ENCODE data around the gene FGD5.

The FGD5 gene

GRCh38 chr3:14818804-14819500 lies at the start of gene FGD5:
FGD5 (plus strand) TSS chr3:14818962; CDS start chr3:14819072, 110 bp downstream.
- no peak for DNase-seq

GRCh38 chr3:14769544-14770325 lies 49.0 kb upstream of the FGD5 start:
- DNase-seq, result no peak

GRCh38 chr3:14770591-14770990 lies 48.2 kb upstream of the FGD5 start:
- DNase-seq, result no peak

- no peak for DNase-seq
Observed at GRCh38 chr3:14771593-14772497, 46.9 kb upstream of the FGD5 start.

GRCh38 chr3:14772533-14773138 lies 46.1 kb upstream of the FGD5 start:
- DNase-seq, result no peak

GRCh38 chr3:14773281-14773680 lies 45.5 kb upstream of the FGD5 start:
- DNase-seq, result no peak

GRCh38 chr3:14773691-14774128 lies 45.1 kb upstream of the FGD5 start:
- no peak for DNase-seq

GRCh38 chr3:14774431-14774830 lies 44.3 kb upstream of the FGD5 start:
- DNase-seq, result no peak

- DNase-seq, result no peak
Observed at GRCh38 chr3:14775011-14775410, 43.8 kb upstream of the FGD5 start.

- DNase-seq, result no peak
Observed at GRCh38 chr3:14775563-14775962, 43.2 kb upstream of the FGD5 start.

GRCh38 chr3:14779069-14779685 lies 39.6 kb upstream of the FGD5 start:
- DNase-seq, result no peak

- peak; percentile 19 for DNase-seq
Observed at GRCh38 chr3:14780927-14781507, 37.7 kb upstream of the FGD5 start.

- no peak for DNase-seq
Observed at GRCh38 chr3:14783480-14784086, 35.2 kb upstream of the FGD5 start.

- peak; percentile 14 for DNase-seq
Observed at GRCh38 chr3:14784087-14784681, 34.6 kb upstream of the FGD5 start.

GRCh38 chr3:14785207-14786155 lies 33.3 kb upstream of the FGD5 start:
- no peak for DNase-seq

GRCh38 chr3:14786369-14786768 lies 32.4 kb upstream of the FGD5 start:
- no peak for DNase-seq

- DNase-seq, result no peak
Observed at GRCh38 chr3:14787630-14788029, 31.1 kb upstream of the FGD5 start.

GRCh38 chr3:14788644-14789043 lies 30.1 kb upstream of the FGD5 start:
- no peak for DNase-seq

- DNase-seq, result no peak
Observed at GRCh38 chr3:14789221-14789620, 29.5 kb upstream of the FGD5 start.

Data from NCI-H1092 (cell line).